HL-60 (cell line): ENCODE results near the gene UGGT1.

ENCODE experiments used
- DNase-seq, 2 experiments: peaks; one replicate each; pipeline ENCODE4 v3.0.0-alpha.2; 2010 to 2020; ENCODE audit warnings: low read depth in 1 of 2, low spot score in 1 of 2
- H3K27ac ChIP-seq: fragments of 250-450 bp; sonication (Bioruptor Pico); replicated peaks from 2 replicates; pipeline ENCODE4 v1.5.1; 2020; ENCODE audit warnings: mild to moderate bottlenecking, moderate library complexity
- H3K27me3 ChIP-seq: fragments of 250-450 bp; sonication (Bioruptor Pico); 2 replicates; pipeline ENCODE4 v1.5.1; 2021; ENCODE audit warnings: mild to moderate bottlenecking, moderate library complexity; ENCODE audit not compliant: insufficient read depth, poor library complexity, severe bottlenecking
- H3K4me3 ChIP-seq: replicated peaks from 2 replicates; pipeline ENCODE4 v1.5.1; 2011; ENCODE audit warnings: mild to moderate bottlenecking, control low read depth, low read length; ENCODE audit not compliant: insufficient read depth
- GABPA ChIP-seq: IDR thresholded peaks from 2 replicates; pipeline ENCODE4 v1.6.1; 2012; ENCODE audit warnings: low read depth
- POLR2AphosphoS5 ChIP-seq: IDR thresholded peaks from 2 replicates; pipeline ENCODE4 v1.6.1; 2012; ENCODE audit warnings: low read depth
- SPI1 ChIP-seq: IDR thresholded peaks from 2 replicates; pipeline ENCODE4 v1.6.1; 2012; ENCODE audit warnings: low read depth, mild to moderate bottlenecking, borderline replicate concordance
- long read RNA-seq: library from polyadenylated mRNA; unstranded; transcript quantifications from one replicate; pipeline ENCODE4 v2.0.0, GENCODE V29; 2020
- TF ChIP-seq, protein P1 (sequence below): IDR thresholded peaks from 2 replicates; pipeline ENCODE4 v1.6.1; 2012; ENCODE audit warnings: low read depth; ENCODE audit not compliant: insufficient replicate concordance
- TF ChIP-seq, protein P2 (sequence below): IDR thresholded peaks from one replicate; pipeline ENCODE4 v1.5.1; 2011; ENCODE audit warnings: low read length, control low read depth, inconsistent platforms; ENCODE audit not compliant: insufficient read depth

The UGGT1 gene, protein sequence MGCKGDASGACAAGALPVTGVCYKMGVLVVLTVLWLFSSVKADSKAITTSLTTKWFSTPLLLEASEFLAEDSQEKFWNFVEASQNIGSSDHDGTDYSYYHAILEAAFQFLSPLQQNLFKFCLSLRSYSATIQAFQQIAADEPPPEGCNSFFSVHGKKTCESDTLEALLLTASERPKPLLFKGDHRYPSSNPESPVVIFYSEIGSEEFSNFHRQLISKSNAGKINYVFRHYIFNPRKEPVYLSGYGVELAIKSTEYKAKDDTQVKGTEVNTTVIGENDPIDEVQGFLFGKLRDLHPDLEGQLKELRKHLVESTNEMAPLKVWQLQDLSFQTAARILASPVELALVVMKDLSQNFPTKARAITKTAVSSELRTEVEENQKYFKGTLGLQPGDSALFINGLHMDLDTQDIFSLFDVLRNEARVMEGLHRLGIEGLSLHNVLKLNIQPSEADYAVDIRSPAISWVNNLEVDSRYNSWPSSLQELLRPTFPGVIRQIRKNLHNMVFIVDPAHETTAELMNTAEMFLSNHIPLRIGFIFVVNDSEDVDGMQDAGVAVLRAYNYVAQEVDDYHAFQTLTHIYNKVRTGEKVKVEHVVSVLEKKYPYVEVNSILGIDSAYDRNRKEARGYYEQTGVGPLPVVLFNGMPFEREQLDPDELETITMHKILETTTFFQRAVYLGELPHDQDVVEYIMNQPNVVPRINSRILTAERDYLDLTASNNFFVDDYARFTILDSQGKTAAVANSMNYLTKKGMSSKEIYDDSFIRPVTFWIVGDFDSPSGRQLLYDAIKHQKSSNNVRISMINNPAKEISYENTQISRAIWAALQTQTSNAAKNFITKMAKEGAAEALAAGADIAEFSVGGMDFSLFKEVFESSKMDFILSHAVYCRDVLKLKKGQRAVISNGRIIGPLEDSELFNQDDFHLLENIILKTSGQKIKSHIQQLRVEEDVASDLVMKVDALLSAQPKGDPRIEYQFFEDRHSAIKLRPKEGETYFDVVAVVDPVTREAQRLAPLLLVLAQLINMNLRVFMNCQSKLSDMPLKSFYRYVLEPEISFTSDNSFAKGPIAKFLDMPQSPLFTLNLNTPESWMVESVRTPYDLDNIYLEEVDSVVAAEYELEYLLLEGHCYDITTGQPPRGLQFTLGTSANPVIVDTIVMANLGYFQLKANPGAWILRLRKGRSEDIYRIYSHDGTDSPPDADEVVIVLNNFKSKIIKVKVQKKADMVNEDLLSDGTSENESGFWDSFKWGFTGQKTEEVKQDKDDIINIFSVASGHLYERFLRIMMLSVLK (N-terminal part only)
- long read RNA-seq, full-length matches to known transcripts, result 6 of 78 reads
- long read RNA-seq, partial matches to known transcripts, result 26 of 78 reads
- long read RNA-seq, other reads (novel, unspliced or antisense), result 46 of 78 reads

DNA sequence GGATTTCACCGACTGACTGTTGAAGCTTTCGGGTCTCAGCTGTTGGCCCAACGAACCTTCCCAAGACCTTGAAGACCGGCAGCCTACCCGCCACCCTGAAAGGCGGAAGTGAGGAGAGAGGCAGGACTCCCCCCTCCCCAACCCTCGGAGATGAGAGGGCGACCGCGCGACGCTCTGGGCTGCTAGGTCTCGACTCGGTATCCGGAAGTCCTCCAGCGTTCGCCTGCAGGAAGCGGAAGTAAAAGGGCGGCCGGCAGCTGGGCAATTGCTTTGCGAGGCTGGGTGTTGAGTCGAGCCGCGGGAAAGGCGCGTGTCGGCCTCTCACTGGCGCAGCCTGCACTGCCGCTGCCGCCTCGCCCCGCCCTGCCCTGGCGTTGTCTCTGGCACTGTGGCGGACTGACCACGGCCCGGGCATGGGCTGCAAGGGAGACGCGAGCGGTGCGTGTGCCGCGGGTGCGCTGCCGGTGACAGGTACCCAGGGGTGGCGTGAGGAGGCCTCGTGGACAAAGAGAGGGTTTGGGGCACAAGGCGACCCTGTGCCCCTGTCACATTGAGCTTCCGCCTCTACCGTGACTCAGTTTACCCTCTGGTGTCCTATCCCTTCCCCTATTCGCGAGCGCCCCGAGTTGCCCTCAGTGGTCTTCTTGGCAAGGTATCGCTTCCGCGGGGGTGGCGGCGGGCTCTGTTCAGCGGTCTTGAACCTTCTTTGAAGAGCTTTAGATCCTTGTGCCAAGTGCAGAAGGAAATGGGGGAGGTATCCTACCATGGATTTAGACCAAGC, at the start of gene UGGT1:
TSS of gene UGGT1 (plus strand) at position 256 of the 781 bp plus-strand sequence. CDS start at position 414, 158 bp downstream.
- Histone ChIP-seq H3K4me3 (peak within 1 kb of the TSS; percentile 78), H3K27ac (peak within 1 kb of the TSS; percentile 84), H3K27me3 (no peaks in the 10 kb centered on the region)
- TF ChIP-seq, protein P1, sequence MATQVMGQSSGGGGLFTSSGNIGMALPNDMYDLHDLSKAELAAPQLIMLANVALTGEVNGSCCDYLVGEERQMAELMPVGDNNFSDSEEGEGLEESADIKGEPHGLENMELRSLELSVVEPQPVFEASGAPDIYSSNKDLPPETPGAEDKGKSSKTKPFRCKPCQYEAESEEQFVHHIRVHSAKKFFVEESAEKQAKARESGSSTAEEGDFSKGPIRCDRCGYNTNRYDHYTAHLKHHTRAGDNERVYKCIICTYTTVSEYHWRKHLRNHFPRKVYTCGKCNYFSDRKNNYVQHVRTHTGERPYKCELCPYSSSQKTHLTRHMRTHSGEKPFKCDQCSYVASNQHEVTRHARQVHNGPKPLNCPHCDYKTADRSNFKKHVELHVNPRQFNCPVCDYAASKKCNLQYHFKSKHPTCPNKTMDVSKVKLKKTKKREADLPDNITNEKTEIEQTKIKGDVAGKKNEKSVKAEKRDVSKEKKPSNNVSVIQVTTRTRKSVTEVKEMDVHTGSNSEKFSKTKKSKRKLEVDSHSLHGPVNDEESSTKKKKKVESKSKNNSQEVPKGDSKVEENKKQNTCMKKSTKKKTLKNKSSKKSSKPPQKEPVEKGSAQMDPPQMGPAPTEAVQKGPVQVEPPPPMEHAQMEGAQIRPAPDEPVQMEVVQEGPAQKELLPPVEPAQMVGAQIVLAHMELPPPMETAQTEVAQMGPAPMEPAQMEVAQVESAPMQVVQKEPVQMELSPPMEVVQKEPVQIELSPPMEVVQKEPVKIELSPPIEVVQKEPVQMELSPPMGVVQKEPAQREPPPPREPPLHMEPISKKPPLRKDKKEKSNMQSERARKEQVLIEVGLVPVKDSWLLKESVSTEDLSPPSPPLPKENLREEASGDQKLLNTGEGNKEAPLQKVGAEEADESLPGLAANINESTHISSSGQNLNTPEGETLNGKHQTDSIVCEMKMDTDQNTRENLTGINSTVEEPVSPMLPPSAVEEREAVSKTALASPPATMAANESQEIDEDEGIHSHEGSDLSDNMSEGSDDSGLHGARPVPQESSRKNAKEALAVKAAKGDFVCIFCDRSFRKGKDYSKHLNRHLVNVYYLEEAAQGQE, result peak; percentile 58
- TF ChIP-seq SPI1 (peak; percentile 86), GABPA (peak; percentile 90), POLR2AphosphoS5 (peak; percentile 95)
- TF ChIP-seq, protein P2, sequence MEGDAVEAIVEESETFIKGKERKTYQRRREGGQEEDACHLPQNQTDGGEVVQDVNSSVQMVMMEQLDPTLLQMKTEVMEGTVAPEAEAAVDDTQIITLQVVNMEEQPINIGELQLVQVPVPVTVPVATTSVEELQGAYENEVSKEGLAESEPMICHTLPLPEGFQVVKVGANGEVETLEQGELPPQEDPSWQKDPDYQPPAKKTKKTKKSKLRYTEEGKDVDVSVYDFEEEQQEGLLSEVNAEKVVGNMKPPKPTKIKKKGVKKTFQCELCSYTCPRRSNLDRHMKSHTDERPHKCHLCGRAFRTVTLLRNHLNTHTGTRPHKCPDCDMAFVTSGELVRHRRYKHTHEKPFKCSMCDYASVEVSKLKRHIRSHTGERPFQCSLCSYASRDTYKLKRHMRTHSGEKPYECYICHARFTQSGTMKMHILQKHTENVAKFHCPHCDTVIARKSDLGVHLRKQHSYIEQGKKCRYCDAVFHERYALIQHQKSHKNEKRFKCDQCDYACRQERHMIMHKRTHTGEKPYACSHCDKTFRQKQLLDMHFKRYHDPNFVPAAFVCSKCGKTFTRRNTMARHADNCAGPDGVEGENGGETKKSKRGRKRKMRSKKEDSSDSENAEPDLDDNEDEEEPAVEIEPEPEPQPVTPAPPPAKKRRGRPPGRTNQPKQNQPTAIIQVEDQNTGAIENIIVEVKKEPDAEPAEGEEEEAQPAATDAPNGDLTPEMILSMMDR, result no peak
- peak; percentile 98 for DNase-seq

DNA sequence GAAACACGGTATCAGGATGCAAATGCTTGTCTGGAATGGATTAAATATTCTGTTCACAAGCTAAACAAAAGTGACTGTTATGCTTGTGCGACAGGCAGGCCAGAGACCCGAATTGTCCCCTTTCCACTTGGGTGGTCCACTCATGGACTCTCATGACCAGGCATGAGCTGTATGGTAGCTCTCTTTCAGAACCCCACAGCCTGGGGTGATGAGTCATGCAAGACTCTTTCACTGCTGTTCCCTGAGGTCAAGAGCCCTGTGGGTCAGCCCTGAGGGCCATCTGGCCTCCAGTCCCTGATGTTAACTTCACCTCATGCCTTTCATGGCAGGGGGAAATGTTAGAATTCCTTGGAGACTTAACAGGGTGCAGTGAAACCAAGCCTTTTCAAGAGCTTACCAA, 49.4 kb upstream of the UGGT1 start:
- Histone ChIP-seq H3K27me3 (no peaks in the 10 kb centered on the region), H3K27ac (no peak overlapping the region)
- TF ChIP-seq POLR2AphosphoS5 (no peak), GABPA (no peak), SPI1 (no peak)
- TF ChIP-seq, protein P2, result no peak
- TF ChIP-seq, protein P1, result no peak

GRCh38 chr2:128043041-128043440, 48.0 kb upstream of the UGGT1 start:
- TF ChIP-seq GABPA (no peak), SPI1 (no peak), POLR2AphosphoS5 (no peak)
- TF ChIP-seq, protein P1, result no peak
- TF ChIP-seq, protein P2, result no peak
- Histone ChIP-seq H3K27ac (no peak overlapping the region), H3K27me3 (no peaks in the 10 kb centered on the region), H3K4me3 (no peak overlapping the region)
- DNase-seq, result no peak

More for the DNA sequence above, 49.4 kb upstream of the UGGT1 start:
- no peak for DNase-seq
- H3K4me3 ChIP-seq, result no peak overlapping the region
